ENCODE measurements around the gene THADA.

DNA sequence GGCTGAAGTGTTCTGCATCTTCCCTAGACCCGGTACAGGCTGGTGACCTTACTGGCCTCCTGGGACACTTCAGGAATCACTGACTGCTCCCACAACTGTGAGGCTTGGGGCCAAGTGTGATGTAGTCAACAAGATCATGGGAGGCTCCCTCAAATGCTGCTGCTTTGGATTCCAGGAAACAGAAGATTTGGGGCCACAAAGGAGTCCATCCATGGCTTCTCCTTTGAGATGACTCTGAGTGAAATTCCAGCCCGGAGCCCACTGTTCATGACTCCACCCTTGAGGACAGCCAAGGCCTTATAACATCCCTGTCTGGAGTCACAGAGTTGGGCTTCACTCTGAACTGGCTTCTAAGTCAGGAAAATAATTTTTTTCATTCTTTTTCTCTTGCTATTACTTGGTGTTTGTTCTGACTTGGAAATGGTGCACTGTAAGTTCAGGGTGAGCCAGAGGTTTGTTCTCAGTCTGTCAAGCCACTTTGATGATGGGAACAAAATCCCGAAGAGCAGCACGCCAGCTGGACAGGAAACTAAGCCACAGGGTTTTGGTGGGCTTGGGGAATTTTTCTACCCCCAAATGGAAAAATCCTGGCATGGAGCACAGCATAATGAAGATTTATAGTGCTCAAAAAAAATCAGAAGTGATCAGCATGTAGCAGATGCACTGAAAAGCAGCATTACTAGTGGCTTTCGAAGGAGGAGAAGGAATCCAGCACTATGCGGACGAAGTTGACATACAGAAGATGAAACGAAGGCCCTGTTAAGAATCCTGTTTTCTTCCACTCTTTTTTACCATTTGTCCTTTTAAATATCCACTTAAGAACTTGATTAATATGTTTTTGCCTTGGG, 271.4 kb downstream of the THADA start:
- TF ChIP-seq, protein P1, sequence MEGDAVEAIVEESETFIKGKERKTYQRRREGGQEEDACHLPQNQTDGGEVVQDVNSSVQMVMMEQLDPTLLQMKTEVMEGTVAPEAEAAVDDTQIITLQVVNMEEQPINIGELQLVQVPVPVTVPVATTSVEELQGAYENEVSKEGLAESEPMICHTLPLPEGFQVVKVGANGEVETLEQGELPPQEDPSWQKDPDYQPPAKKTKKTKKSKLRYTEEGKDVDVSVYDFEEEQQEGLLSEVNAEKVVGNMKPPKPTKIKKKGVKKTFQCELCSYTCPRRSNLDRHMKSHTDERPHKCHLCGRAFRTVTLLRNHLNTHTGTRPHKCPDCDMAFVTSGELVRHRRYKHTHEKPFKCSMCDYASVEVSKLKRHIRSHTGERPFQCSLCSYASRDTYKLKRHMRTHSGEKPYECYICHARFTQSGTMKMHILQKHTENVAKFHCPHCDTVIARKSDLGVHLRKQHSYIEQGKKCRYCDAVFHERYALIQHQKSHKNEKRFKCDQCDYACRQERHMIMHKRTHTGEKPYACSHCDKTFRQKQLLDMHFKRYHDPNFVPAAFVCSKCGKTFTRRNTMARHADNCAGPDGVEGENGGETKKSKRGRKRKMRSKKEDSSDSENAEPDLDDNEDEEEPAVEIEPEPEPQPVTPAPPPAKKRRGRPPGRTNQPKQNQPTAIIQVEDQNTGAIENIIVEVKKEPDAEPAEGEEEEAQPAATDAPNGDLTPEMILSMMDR (IDR thresholded peaks at IDR 0.05) = no peak
- no peak for TF ChIP-seq POLR2A (IDR thresholded peaks at IDR 0.05)
